ENCODE results near the gene INPP5E. TPM values are rescaled to one million over a fixed set of nuclear protein-coding genes. Genes with fewer than 3 reads are reported as not detected.

Gene INPP5E
- total and polyA plus RNA-seq, 2 donors (not counting 1 experiment from before 2014, with no cell fraction given), result 31.0 to 33.1 TPM

GRCh38 chr9:136391737-136392537 is 47.7 kb downstream of the INPP5E start:
- ChIA-PET CTCF (no interaction called here), POLR2A (interaction anchor here (1.1 kb wide), 1 partner anchor 12 kb away, joined by 3 read pairs; no protein-coding TSS in a partner anchor)
- Histone ChIP-seq H3K36me3 (replicated peaks in 1 of 2; ENCODE audit: control extremely low read depth in 1 of 2, control insufficient read depth in 1 of 2, extremely low read depth in 1 of 2, insufficient read depth in 2 of 2, low read length in 1 of 2) (peaks cover 1 to 85% of the 10 kb centered on the region in 2 experiments), H3K4me1 (ENCODE audit: control insufficient read depth in 2 of 2, insufficient read depth in 2 of 2, low read length in 2 of 2) (no peaks in the 10 kb centered on the region), H3K4me3 (ENCODE audit: control extremely low read depth in 1 of 5, extremely low read depth in 1 of 5, insufficient read depth in 1 of 5, low read depth in 2 of 5, low read length in 4 of 5) (no peak overlapping the region), H2AFZ (ENCODE audit: insufficient read depth, low read depth, low read length, poor library complexity, severe bottlenecking) (no peak overlapping the region), H3K27me3 (replicated peaks in 1 of 4; ENCODE audit: control extremely low read depth in 1 of 4, control insufficient read depth in 3 of 4, insufficient read depth in 4 of 4, low read length in 3 of 4) (no peaks in the 10 kb centered on the region), H3K9ac (ENCODE audit: low read length) (no peak overlapping the region), H3K79me2 (ENCODE audit: control insufficient read depth, insufficient read depth, low read length) (peaks cover 9% of the 10 kb centered on the region), H3K9me3 (ENCODE audit: control extremely low read depth in 1 of 3, control insufficient read depth in 2 of 3, insufficient read depth in 1 of 3, low read length in 2 of 3) (no peaks in the 10 kb centered on the region), H3K4me2 (replicated peaks; ENCODE audit: low read depth, low read length, poor library complexity, severe bottlenecking) (no peak overlapping the region), H3K27ac (ENCODE audit: low read length in 2 of 2) (no peak overlapping the region), H4K20me1 (ENCODE audit: control insufficient read depth, insufficient read depth, low read length, poor library complexity, severe bottlenecking) (peaks cover 2% of the 10 kb centered on the region)
- 98% methylated on average over 28 of the region's 28 CpGs for WGBS (ENCODE audit: insufficient coverage)
- Mint-ChIP-seq H3K27ac (no peak overlapping the region), H3K4me3 (no peak overlapping the region), H3K4me1 (no peaks in the 10 kb centered on the region), H3K27me3 (no peaks in the 10 kb centered on the region), H3K9me3 (ENCODE audit: insufficient read depth) (no peaks in the 10 kb centered on the region)
- intact Hi-C loops (cut with micrococcal nuclease), result no loop called here
- TF ChIP-seq CTCF (IDR thresholded peaks at IDR 0.05), result no peak
- TF ChIP-seq EZH2 (IDR thresholded peaks at IDR 0.05; ENCODE audit: borderline replicate concordance, insufficient read depth, low read depth, low read length, poor library complexity, severe bottlenecking), result no peak
- DNase-seq, result no peak
- ATAC-seq (ENCODE audit: low read depth), result no peak

- Mint-ChIP-seq H3K9me3 (ENCODE audit: insufficient read depth) (no peaks in the 10 kb centered on the region), H3K27me3 (no peaks in the 10 kb centered on the region), H3K4me1 (no peaks in the 10 kb centered on the region), H3K4me3 (no peak overlapping the region), H3K27ac (no peak overlapping the region)
- Histone ChIP-seq H3K27me3 (replicated peaks in 1 of 4; ENCODE audit: control extremely low read depth in 1 of 4, control insufficient read depth in 3 of 4, insufficient read depth in 4 of 4, low read length in 3 of 4) (no peaks in the 10 kb centered on the region), H4K20me1 (ENCODE audit: control insufficient read depth, insufficient read depth, low read length, poor library complexity, severe bottlenecking) (no peaks in the 10 kb centered on the region), H2AFZ (ENCODE audit: insufficient read depth, low read depth, low read length, poor library complexity, severe bottlenecking) (no peak overlapping the region), H3K9me3 (ENCODE audit: control extremely low read depth in 1 of 3, control insufficient read depth in 2 of 3, insufficient read depth in 1 of 3, low read length in 2 of 3) (no peaks in the 10 kb centered on the region), H3K27ac (ENCODE audit: low read length in 2 of 2) (no peak overlapping the region), H3K9ac (ENCODE audit: low read length) (no peak overlapping the region), H3K4me1 (ENCODE audit: control insufficient read depth in 2 of 2, insufficient read depth in 2 of 2, low read length in 2 of 2) (no peaks in the 10 kb centered on the region), H3K4me2 (replicated peaks; ENCODE audit: low read depth, low read length, poor library complexity, severe bottlenecking) (no peak overlapping the region), H3K36me3 (replicated peaks in 1 of 2; ENCODE audit: control extremely low read depth in 1 of 2, control insufficient read depth in 1 of 2, extremely low read depth in 1 of 2, insufficient read depth in 2 of 2, low read length in 1 of 2) (peaks cover 0 to 61% of the 10 kb centered on the region in 2 experiments), H3K79me2 (ENCODE audit: control insufficient read depth, insufficient read depth, low read length) (peaks cover 2% of the 10 kb centered on the region), H3K4me3 (ENCODE audit: control extremely low read depth in 1 of 5, extremely low read depth in 1 of 5, insufficient read depth in 1 of 5, low read depth in 2 of 5, low read length in 4 of 5) (no peak overlapping the region)
- ChIA-PET POLR2A (no interaction called here), CTCF (no interaction called here)
- ATAC-seq (ENCODE audit: low read depth), result no peak
- WGBS (ENCODE audit: insufficient coverage), result 80% methylated on average over 7 of the region's 14 CpGs
- intact Hi-C loops (cut with micrococcal nuclease), result no loop called here
- no peak for DNase-seq
- TF ChIP-seq CTCF (IDR thresholded peaks at IDR 0.05), result no peak
- no peak for TF ChIP-seq EZH2 (IDR thresholded peaks at IDR 0.05; ENCODE audit: borderline replicate concordance, insufficient read depth, low read depth, low read length, poor library complexity, severe bottlenecking)
Measured at GRCh38 chr9:136389396-136389795, 50.2 kb downstream of the INPP5E start.
